SK-N-SH (cell line): ENCODE measurements around the gene TRPC4AP. TPM values are rescaled to one million over a fixed set of nuclear protein-coding genes. Genes with fewer than 3 reads are reported as not detected.

ENCODE experiments used
- CTCF ChIA-PET: fragments of 300-600, 350-600 bp; formaldehyde crosslinking; extraction: SDS; loops from one replicate; lab custom pipeline; 2021; lab: Yijun Ruan, JAX
- POLR2A ChIA-PET: fragments of 350-600 bp; sonication (Branson Sonifier 250); formaldehyde crosslinking; extraction: SDS; loops from one replicate; lab custom pipeline; 2020; ENCODE audit warnings: antibody characterized with exemption, inconsistent platforms; lab: Yijun Ruan, JAX
- DNase-seq: peaks from one replicate; pipeline ENCODE4 v3.0.0; 2012
- H2AFZ ChIP-seq: fragments of 200-600 bp; sonication (generic); 2 replicates; pipeline ENCODE4 v1.8.1; 2016; ENCODE audit warnings: antibody characterized with exemption, mild to moderate bottlenecking, low read depth
- H3F3A ChIP-seq: fragments of 200-600 bp; sonication (generic); replicated peaks from 2 replicates; pipeline ENCODE3; 2016; ENCODE audit warnings: antibody characterized with exemption, mild to moderate bottlenecking; ENCODE audit not compliant: insufficient read depth
- H3K27ac ChIP-seq, 2 experiments: fragments of 200-500 bp in 1 of 2; fragments of 200-600 bp in 1 of 2; sonication (Bioruptor generic) in 1 of 2; sonication (generic), shearing (Covaris generic) in 1 of 2; 2 replicates each; pipeline versions ENCODE4 v1.5.1 to v1.6.1; 2014 to 2016; ENCODE audit warnings: low read depth in 2 of 2, inconsistent platforms in 1 of 2, low read length in 1 of 2, mild to moderate bottlenecking in 1 of 2, mixed read lengths in 1 of 2
- H3K27me3 ChIP-seq: fragments of 200-600 bp; sonication (generic), shearing (Covaris generic); 2 replicates; pipeline ENCODE4 v1.6.1; 2016; ENCODE audit warnings: mixed run types; ENCODE audit not compliant: insufficient read depth
- H3K36me3 ChIP-seq, 2 experiments: fragments of 200-500 bp in 1 of 2; fragments of 200-600 bp in 1 of 2; sonication (Bioruptor generic) in 1 of 2; sonication (generic) in 1 of 2; replicated peaks in 1 of 2; 2 replicates each; pipeline versions ENCODE3 to v1.5.1; 2014 to 2016; ENCODE audit warnings: low read length in 1 of 2, mild to moderate bottlenecking in 1 of 2; ENCODE audit not compliant: insufficient read depth in 2 of 2, control insufficient read depth in 1 of 2
- H3K4me1 ChIP-seq, 2 experiments: fragments of 200-500 bp in 1 of 2; fragments of 200-600 bp in 1 of 2; sonication (Bioruptor generic) in 1 of 2; sonication (generic), shearing (Covaris generic) in 1 of 2; 2 replicates each; pipeline versions ENCODE4 v1.5.1 to v1.6.1; 2014 to 2016; ENCODE audit warnings: low read depth in 1 of 2, low read length in 1 of 2, mixed run types in 1 of 2; ENCODE audit not compliant: insufficient read depth in 2 of 2, control insufficient read depth in 1 of 2
- H3K4me2 ChIP-seq: fragments of 200-600 bp; sonication (generic), shearing (Covaris generic); 2 replicates; pipeline ENCODE4 v1.6.1; 2017; ENCODE audit warnings: mixed run types
- H3K4me3 ChIP-seq, 2 experiments: fragments of 200-500 bp in 1 of 2; fragments of 200-600 bp in 1 of 2; sonication (Bioruptor generic) in 1 of 2; sonication (generic), shearing (Covaris generic) in 1 of 2; 2 replicates each; pipeline versions ENCODE4 v1.5.1 to v1.8.1; 2014 to 2016; ENCODE audit warnings: low read depth in 2 of 2, inconsistent platforms in 1 of 2, low read length in 1 of 2, mild to moderate bottlenecking in 1 of 2, mixed read lengths in 1 of 2, moderate library complexity in 1 of 2
- H3K79me2 ChIP-seq: fragments of 200-600 bp; sonication (generic); 2 replicates; pipeline ENCODE4 v1.8.1; 2017; ENCODE audit warnings: mild to moderate bottlenecking; ENCODE audit not compliant: insufficient read depth
- H3K9ac ChIP-seq: fragments of 200-600 bp; sonication (generic); 2 replicates; pipeline ENCODE4 v1.6.1; 2017; ENCODE audit warnings: mixed run types
- H3K9me2 ChIP-seq: fragments of 200-600 bp; sonication (generic); 2 replicates; pipeline ENCODE4 v1.6.1; 2017; ENCODE audit warnings: mixed run types
- H3K9me3 ChIP-seq: fragments of 200-600 bp; sonication (generic); 2 replicates; pipeline ENCODE4 v1.6.1; 2017; ENCODE audit warnings: mixed run types, mild to moderate bottlenecking, moderate library complexity
- H4K20me1 ChIP-seq: fragments of 200-600 bp; sonication (generic); 2 replicates; pipeline ENCODE4 v1.6.1; 2017; ENCODE audit warnings: mild to moderate bottlenecking, mixed run types; ENCODE audit not compliant: insufficient read depth
- EP300 ChIP-seq, 2 experiments: IDR thresholded peaks; 2 replicates each; pipeline versions ENCODE4 v1.4.0 to v1.6.1; 2012; ENCODE audit warnings: borderline replicate concordance in 1 of 2, low read depth in 1 of 2, low read length in 1 of 2
- FOXJ3 ChIP-seq: sonication (generic); formaldehyde crosslinking; IDR thresholded peaks from 2 replicates; pipeline ENCODE4 v1.5.1; 2020; ENCODE audit warnings: mild to moderate bottlenecking, missing genetic modification reagents
- MAX ChIP-seq: IDR thresholded peaks from 2 replicates; pipeline ENCODE4 v1.4.0; 2012; ENCODE audit warnings: low read depth
- REST ChIP-seq: IDR thresholded peaks from 2 replicates; pipeline ENCODE4 v1.6.1; 2012; ENCODE audit warnings: mild to moderate bottlenecking, low read depth, low read length, moderate library complexity
- SIN3A ChIP-seq: IDR thresholded peaks from 2 replicates; pipeline ENCODE4 v1.6.1; 2012; ENCODE audit warnings: low read depth, mild to moderate bottlenecking, low read length, moderate library complexity, borderline replicate concordance
- SMC3 ChIP-seq: IDR thresholded peaks from 2 replicates; pipeline ENCODE4 v1.6.1; 2012; ENCODE audit warnings: low read depth, low read length, improper control_type of control experiment
- TCF12 ChIP-seq: IDR thresholded peaks from 2 replicates; pipeline ENCODE4 v1.4.0; 2012
- TEAD4 ChIP-seq: IDR thresholded peaks from 2 replicates; pipeline ENCODE4 v1.4.0; 2012; ENCODE audit warnings: mild to moderate bottlenecking, borderline replicate concordance; ENCODE audit not compliant: insufficient read depth
- WGBS: methylation state at CpG from one replicate; pipeline ENCODE4 v1.1.6; 2017; ENCODE audit warnings: low lambda C conversion rate; 5-methylcytosine and 5-hydroxymethylcytosine counted together
- polyA plus RNA-seq, 3 experiments: library from polyadenylated mRNA; depleted of rRNA; stranded (reverse); fragments of >200 nt; gene quantifications; 2 replicates each; pipeline ENCODE4 v1.2.3, GENCODE V29; 2012
- TF ChIP-seq, protein P1 (sequence below): fragments of 150-350 bp; IDR thresholded peaks from 2 replicates; pipeline ENCODE4 v1.6.1; 2017; ENCODE audit warnings: antibody characterized with exemption, low read length, low read depth, borderline replicate concordance
- TF ChIP-seq, protein P2 (sequence below): fragments of 150-350 bp; IDR thresholded peaks from 2 replicates; pipeline ENCODE4 v1.6.1; 2016; ENCODE audit warnings: mild to moderate bottlenecking, low read depth, low read length
- TF ChIP-seq, protein P3 (sequence below): fragments of 200-600 bp; sonication (generic); IDR thresholded peaks from 2 replicates; pipeline ENCODE4 v1.6.1; 2017; ENCODE audit warnings: antibody characterized with exemption, mild to moderate bottlenecking, moderate library complexity

Gene TRPC4AP
- polyA plus RNA-seq, 1 of the 3 experiments (the other 2 are of a cell fraction) = 57.4 TPM

DNA sequence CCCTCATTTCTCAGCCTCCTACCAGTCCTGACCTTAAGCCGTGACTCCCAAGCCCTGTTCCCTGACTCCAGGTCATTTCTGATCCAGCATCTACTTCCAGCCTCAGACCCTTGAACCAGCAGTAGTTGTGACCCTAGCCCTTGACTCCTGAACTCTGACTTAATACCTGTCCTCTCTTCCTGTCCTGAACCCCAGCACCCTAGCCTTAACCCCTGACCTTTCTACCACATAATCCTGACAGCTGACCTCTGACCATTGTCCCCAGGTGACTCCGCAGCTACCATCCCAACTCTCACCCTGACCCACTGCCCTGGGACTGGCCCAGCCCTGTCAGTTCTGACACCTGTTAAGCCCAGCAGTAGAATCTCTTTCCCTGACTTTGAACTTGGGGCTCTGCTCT lies 94.8 kb downstream of the TRPC4AP start:
- H4K20me1 ChIP-seq = no peaks in the 10 kb centered on the region
- no peaks in the 10 kb centered on the region for H3F3A ChIP-seq
- H3K4me3 ChIP-seq = no peak overlapping the region
- H3K27ac ChIP-seq = no peak overlapping the region
- no peak for TF ChIP-seq TEAD4
- no peak for TF ChIP-seq SIN3A
- TF ChIP-seq EP300 (IDR thresholded peaks at IDR 0.05; ENCODE audit: borderline replicate concordance in 1 of 2, low read depth in 1 of 2, low read length in 1 of 2) = no peak
- no peak for TF ChIP-seq MAX
- TF ChIP-seq, protein P1, sequence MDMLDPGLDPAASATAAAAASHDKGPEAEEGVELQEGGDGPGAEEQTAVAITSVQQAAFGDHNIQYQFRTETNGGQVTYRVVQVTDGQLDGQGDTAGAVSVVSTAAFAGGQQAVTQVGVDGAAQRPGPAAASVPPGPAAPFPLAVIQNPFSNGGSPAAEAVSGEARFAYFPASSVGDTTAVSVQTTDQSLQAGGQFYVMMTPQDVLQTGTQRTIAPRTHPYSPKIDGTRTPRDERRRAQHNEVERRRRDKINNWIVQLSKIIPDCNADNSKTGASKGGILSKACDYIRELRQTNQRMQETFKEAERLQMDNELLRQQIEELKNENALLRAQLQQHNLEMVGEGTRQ = no peak
- no peak for TF ChIP-seq FOXJ3 (CRISPR knock-in tag)
- TF ChIP-seq, protein P2, sequence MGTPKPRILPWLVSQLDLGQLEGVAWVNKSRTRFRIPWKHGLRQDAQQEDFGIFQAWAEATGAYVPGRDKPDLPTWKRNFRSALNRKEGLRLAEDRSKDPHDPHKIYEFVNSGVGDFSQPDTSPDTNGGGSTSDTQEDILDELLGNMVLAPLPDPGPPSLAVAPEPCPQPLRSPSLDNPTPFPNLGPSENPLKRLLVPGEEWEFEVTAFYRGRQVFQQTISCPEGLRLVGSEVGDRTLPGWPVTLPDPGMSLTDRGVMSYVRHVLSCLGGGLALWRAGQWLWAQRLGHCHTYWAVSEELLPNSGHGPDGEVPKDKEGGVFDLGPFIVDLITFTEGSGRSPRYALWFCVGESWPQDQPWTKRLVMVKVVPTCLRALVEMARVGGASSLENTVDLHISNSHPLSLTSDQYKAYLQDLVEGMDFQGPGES = no peak
- no peak for TF ChIP-seq TCF12
- TF ChIP-seq SMC3 = no peak
- TF ChIP-seq, protein P3, sequence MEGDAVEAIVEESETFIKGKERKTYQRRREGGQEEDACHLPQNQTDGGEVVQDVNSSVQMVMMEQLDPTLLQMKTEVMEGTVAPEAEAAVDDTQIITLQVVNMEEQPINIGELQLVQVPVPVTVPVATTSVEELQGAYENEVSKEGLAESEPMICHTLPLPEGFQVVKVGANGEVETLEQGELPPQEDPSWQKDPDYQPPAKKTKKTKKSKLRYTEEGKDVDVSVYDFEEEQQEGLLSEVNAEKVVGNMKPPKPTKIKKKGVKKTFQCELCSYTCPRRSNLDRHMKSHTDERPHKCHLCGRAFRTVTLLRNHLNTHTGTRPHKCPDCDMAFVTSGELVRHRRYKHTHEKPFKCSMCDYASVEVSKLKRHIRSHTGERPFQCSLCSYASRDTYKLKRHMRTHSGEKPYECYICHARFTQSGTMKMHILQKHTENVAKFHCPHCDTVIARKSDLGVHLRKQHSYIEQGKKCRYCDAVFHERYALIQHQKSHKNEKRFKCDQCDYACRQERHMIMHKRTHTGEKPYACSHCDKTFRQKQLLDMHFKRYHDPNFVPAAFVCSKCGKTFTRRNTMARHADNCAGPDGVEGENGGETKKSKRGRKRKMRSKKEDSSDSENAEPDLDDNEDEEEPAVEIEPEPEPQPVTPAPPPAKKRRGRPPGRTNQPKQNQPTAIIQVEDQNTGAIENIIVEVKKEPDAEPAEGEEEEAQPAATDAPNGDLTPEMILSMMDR = no peak
- TF ChIP-seq REST = no peak
- H3K9ac ChIP-seq = no peak overlapping the region
- DNase-seq = no peak
- CTCF ChIA-PET = interaction anchor here (1.4 kb wide), 3 partner anchors 19 to 125 kb away, joined by 4 to 6 read pairs (median 5); partner anchors contain the start of gene GGT7
- no peaks in the 10 kb centered on the region for H3K27me3 ChIP-seq
- 91% methylated on average over 2 of the region's 2 CpGs for WGBS
- no peak overlapping the region for H2AFZ ChIP-seq
- H3K9me2 ChIP-seq = no peaks in the 10 kb centered on the region
- H3K79me2 ChIP-seq = no peaks in the 10 kb centered on the region
- POLR2A ChIA-PET = no interaction called here
- peaks cover 8 to 69% of the 10 kb centered on the region in 2 experiments for H3K36me3 ChIP-seq
- no peaks in the 10 kb centered on the region for H3K9me3 ChIP-seq
- H3K4me1 ChIP-seq = no peaks in the 10 kb centered on the region; a peak in 1 of 4 replicates
- no peak overlapping the region for H3K4me2 ChIP-seq
